ENCODE data around the gene C1QL3.

Gene C1QL3

GRCh38 chr10:16478801-16479200, 42.9 kb downstream of the C1QL3 start:
- Histone ChIP-seq H3K4me3 (replicated peaks; ENCODE audit: low read depth, low read length) (no peak overlapping the region), H3K36me3 (ENCODE audit: control insufficient read depth, insufficient read depth, low read length) (no peaks in the 10 kb centered on the region), H3K27me3 (replicated peaks; ENCODE audit: control insufficient read depth, insufficient read depth, low read length) (no peaks in the 10 kb centered on the region)
- no peak for TF ChIP-seq CTCF (IDR thresholded peaks at IDR 0.05; ENCODE audit: insufficient read depth, low read length, poor library complexity, severe bottlenecking)
- no peak for DNase-seq (ENCODE audit: extremely low read depth, insufficient read length)

GRCh38 chr10:16477757-16478156, 43.9 kb downstream of the C1QL3 start:
- no peak overlapping the region for H3K4me3 ChIP-seq (replicated peaks; ENCODE audit: low read depth, low read length)
- no peak for DNase-seq (ENCODE audit: extremely low read depth, insufficient read length)
- no peaks in the 10 kb centered on the region for H3K36me3 ChIP-seq (ENCODE audit: control insufficient read depth, insufficient read depth, low read length)
- TF ChIP-seq CTCF (IDR thresholded peaks at IDR 0.05; ENCODE audit: insufficient read depth, low read length, poor library complexity, severe bottlenecking): no peak
- no peaks in the 10 kb centered on the region for H3K27me3 ChIP-seq (replicated peaks; ENCODE audit: control insufficient read depth, insufficient read depth, low read length)

GRCh38 chr10:16472828-16473227, 48.9 kb downstream of the C1QL3 start:
- TF ChIP-seq CTCF (IDR thresholded peaks at IDR 0.05; ENCODE audit: insufficient read depth, low read length, poor library complexity, severe bottlenecking): no peak
- DNase-seq (ENCODE audit: extremely low read depth, insufficient read length): no peak
- Histone ChIP-seq H3K27me3 (replicated peaks; ENCODE audit: control insufficient read depth, insufficient read depth, low read length) (no peaks in the 10 kb centered on the region), H3K36me3 (ENCODE audit: control insufficient read depth, insufficient read depth, low read length) (no peaks in the 10 kb centered on the region), H3K4me3 (replicated peaks; ENCODE audit: low read depth, low read length) (no peak overlapping the region)

GRCh38 chr10:16470747-16471146, 50.9 kb downstream of the C1QL3 start:
- TF ChIP-seq CTCF (IDR thresholded peaks at IDR 0.05; ENCODE audit: insufficient read depth, low read length, poor library complexity, severe bottlenecking): no peak
- Histone ChIP-seq H3K27me3 (replicated peaks; ENCODE audit: control insufficient read depth, insufficient read depth, low read length) (no peaks in the 10 kb centered on the region), H3K4me3 (replicated peaks; ENCODE audit: low read depth, low read length) (no peak overlapping the region), H3K36me3 (ENCODE audit: control insufficient read depth, insufficient read depth, low read length) (no peaks in the 10 kb centered on the region)
- DNase-seq (ENCODE audit: extremely low read depth, insufficient read length): no peak

- H3K36me3 ChIP-seq (ENCODE audit: control insufficient read depth, insufficient read depth, low read length): no peaks in the 10 kb centered on the region
- no peak for TF ChIP-seq CTCF (IDR thresholded peaks at IDR 0.05; ENCODE audit: insufficient read depth, low read length, poor library complexity, severe bottlenecking)
- H3K4me3 ChIP-seq (replicated peaks; ENCODE audit: low read depth, low read length): no peak overlapping the region
- DNase-seq (ENCODE audit: extremely low read depth, insufficient read length): no peak
- no peaks in the 10 kb centered on the region for H3K27me3 ChIP-seq (replicated peaks; ENCODE audit: control insufficient read depth, insufficient read depth, low read length)
Measured at GRCh38 chr10:16466001-16466400, 55.7 kb downstream of the C1QL3 start.

Measured in GM06990 (cell line).